Ramos (cell line): ENCODE results near the gene VRK1.
"Not testable (repeated sequence)": the region's sequence is repeated elsewhere in the genome, so short reads cannot be mapped to it uniquely, and the experiment has no call there.

Source experiments
- in situ Hi-C: fragments of 300-500 bp; cut with MboI; formaldehyde crosslinking; loops from one replicate; pipeline ENCODE4 v1.14.3; 2022; ENCODE audit warnings: low sequenced_read_pairs; ENCODE audit not compliant: unreplicated experiment

VRK1 gene

DNA sequence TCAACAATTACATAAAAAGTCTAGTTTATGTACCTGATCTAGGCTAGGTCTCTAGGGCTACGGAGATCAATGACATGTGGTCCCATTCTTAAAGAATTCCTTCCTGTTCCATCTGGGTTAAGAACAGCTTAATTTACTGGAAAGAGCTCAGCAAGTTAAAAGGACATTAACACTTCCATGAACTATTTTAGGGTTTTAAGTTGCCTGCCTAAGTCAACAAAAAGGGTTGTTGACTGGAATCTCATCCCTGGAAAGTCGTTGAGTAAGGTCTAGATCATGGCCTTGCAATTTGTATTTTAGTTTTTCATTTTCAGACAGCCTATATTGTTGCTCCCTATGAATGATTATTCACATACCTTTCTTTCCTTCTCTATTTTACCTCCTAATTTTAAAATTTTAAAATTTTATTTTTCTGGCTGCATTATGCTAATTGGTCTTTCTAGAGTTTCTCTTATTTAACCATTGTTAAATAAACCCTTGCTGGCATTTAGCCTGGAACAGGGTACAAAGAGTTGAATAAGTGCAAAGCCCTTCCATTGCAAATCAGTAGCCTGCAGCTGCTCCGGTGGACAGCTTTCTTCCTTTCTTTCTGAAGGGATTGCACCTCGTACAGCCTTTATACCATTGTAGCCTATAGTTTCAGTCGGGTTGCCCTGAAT lies 66.3 kb downstream of the VRK1 start:
- in situ Hi-C loops: no loop called here

DNA sequence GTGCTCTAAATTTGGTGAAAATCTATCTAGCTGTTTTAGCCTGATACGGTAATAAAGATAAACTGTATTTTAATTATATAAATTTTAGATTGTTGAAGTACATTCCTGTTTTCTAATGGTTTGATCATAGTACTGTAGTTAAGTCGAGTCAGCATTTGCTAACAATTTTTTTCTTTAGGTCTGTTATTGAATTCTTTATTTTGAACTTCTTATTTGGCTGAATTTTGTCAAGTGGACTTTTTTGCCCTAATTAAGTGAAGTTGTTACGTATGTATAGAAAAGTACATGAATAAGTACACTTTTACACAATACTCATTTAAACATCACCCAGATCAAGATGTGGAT lies 66.8 kb downstream of the VRK1 start:
- in situ Hi-C loops: no loop called here

DNA sequence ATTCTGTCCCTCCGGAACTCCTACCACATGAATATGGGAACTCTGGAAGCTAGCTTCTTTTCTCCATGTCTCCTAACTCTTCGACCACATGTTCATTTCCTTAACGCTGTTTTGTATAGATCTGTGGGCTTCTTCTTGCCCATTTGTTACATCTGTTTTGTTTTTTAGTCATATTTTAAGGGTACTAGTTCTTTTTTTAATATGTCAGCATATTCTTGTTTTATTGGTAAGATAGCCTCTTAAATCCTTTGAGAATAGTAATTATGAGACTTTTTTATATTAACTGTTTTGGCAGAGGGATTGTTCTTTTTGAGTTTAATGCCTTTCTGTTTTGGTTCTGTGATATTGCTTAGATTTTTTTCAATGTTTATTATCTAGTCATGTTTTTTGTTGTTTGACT lies 70.5 kb downstream of the VRK1 start:
- in situ Hi-C loops: no loop called here

- in situ Hi-C loops: no loop called here
Observed at GRCh38 chr14:96874127-96874526, 76.9 kb downstream of the VRK1 start.

GRCh38 chr14:96876747-96877146 lies 79.6 kb downstream of the VRK1 start:
- in situ Hi-C loops: no loop called here

DNA sequence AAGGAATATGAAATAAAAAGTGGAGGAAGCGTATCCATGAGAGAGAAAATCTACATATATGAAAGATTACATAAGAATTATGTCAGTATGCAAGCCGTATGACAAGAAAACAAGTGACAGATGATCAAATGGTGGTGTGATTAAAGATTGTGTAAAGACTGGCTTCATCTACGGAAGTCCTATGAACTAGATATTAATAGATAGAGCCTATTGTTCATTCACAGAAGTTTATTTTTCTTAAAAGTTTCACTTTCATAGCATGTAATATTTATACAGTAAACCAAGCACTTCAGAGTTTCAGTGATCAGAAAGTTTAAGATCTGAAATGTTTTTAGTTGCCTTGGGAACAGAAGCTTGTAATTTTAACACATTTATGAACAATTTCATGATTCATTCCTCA lies 84.5 kb downstream of the VRK1 start:
- in situ Hi-C loops: no loop called here

- in situ Hi-C loops: not testable (repeated sequence)
Observed at GRCh38 chr14:96883974-96884373, 86.8 kb downstream of the VRK1 start.

- in situ Hi-C loops: no loop called here
Observed at GRCh38 chr14:96888158-96888557, 91.0 kb downstream of the VRK1 start.

GRCh38 chr14:96888593-96888992 lies 91.4 kb downstream of the VRK1 start:
- in situ Hi-C loops: no loop called here

- in situ Hi-C loops: no loop called here
Observed at GRCh38 chr14:96889091-96889490, 91.9 kb downstream of the VRK1 start.

DNA sequence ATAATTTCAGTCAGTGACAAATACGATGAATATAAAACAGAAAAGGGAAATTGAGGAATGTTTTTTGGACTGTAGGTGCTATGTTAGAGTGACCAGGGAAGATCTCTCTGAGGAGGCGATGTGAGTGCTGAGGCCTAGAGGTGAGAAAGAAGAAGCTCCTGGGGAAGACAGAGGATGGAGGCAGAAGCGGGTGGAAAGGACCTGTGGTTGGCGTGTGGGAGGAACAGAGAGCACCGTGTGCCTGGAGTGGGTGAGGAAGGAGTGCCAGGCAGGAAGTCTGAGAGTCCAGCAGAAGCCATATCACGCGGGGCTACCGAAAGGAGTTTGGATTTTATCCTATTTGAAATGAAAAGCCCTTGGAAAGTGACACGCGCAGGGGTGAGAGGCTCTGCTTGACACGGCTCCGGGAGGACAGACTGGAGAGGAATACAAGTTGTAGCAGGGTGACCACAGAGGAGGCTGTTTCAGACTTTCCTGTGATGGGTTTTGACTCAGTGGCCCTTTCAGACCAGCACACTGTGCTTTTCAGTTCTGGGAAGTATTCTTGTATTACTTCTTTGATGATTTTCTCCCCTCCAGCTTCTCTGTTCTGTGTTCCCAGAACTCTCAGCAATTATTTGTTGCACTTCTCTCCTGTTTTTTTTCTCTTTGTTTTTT lies 96.9 kb downstream of the VRK1 start:
- in situ Hi-C loops: no loop called here

- in situ Hi-C loops: no loop called here
Observed at GRCh38 chr14:96894966-96895365, 97.8 kb downstream of the VRK1 start.

GRCh38 chr14:96895658-96896271 lies 98.6 kb downstream of the VRK1 start:
- in situ Hi-C loops: no loop called here

DNA sequence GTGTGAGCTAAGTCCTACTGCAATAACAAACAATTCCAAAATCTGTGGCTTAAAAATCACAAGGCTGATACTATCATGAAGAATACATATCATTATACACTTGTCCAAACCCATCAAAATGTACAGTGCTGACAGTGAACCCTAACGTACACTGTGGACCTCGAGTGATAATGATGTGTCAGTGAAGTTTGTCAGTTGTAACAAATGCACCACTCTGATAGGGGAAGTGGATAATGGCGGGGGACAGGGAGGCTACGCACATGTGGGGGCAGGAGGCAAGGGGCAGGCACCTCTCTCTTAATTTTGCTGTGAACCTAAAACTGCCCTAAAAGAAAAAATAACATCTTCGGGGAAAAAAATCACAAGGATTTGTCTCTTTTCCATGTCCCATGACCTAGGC lies 100.0 kb downstream of the VRK1 start:
- in situ Hi-C loops: no loop called here

DNA sequence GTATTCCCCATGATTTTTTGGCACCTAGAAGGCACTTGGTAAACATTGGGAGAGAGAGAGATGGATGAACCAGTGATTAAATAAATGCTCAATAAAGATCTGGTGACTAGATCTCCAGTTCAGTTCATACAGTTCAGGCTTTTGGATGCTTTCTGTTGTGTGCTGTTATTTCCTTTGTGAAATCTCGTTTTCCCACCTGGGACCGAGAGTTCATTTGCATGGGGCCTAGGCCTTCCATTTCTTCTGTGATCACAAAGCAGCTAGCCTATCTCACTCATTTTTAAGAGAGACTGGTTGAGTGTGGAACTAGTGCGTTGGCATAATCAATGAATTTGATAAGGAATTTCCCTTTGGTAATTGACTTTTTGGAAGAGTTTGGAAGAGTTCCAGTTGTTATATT lies 104.0 kb downstream of the VRK1 start:
- in situ Hi-C loops: no loop called here

DNA sequence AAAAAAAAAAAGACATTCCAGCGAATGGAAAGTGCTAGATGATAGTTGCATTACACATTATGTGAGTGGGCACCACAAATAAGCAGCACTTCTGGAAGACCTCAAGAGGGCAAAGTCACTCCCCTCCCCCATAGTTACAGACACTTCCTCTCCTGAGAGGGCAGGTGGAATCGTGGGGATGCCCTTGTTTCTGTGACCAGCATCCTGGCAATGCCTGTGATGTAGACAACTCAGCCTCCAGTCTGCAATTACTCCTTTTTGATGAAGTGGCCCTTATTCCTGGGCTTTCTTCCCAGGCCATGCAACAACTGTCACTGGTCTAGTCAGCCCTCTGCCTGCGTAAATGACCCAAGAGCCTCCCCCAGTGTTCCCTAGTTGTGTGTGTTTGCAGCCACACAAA lies 104.8 kb downstream of the VRK1 start:
- in situ Hi-C loops: no loop called here

DNA sequence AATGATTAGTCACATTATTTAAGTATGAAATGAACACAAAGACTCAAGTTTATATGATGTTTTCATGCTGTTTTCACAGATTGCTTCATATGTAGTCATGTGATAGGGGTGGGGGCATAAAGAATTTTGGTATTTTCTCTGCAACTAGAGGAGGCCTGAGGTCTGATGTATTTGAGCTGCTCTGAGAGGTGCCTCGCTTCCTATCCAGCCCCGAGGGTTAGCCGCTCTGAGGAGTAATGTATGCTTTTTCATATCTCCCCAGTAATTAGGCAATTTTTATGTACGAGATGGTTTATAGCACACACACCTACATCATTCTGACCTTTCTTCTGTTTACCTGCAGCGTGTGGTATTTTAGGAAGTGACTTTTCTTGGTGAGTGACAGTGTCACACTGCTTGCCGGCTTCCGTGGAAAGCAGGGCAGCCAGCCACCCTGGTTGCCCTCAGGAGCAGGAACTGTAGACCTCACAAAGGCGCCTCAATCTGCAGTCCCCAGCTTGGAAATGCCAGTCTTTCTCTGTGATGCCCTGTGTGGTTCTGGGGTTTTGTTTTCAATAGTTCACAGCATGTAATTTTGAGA lies 106.4 kb downstream of the VRK1 start:
- in situ Hi-C loops: no loop called here

GRCh38 chr14:96904201-96904600 lies 107.0 kb downstream of the VRK1 start:
- in situ Hi-C loops: no loop called here

DNA sequence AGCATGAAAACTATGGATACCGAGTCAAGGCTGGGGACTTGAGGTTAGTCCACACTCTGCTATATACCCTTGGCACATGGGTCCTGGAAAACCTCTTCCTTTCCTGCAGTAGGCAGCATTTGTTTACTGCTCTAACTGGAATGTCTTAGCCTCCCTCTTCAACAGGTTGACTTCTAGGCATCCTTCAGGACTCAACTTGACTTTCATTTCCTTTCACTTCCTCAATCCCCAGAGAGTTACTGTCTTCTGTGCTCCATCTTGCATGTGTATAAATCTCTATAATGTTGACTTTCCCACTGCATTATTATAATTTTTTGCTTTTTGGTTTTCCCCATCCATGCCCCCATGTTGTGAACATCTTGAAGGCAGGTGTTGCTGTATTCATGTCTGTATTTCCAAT lies 107.9 kb downstream of the VRK1 start:
- in situ Hi-C loops: no loop called here

- in situ Hi-C loops: no loop called here
Observed at GRCh38 chr14:96905825-96906224, 108.6 kb downstream of the VRK1 start.

- in situ Hi-C loops: no loop called here
Observed at GRCh38 chr14:96906434-96906833, 109.3 kb downstream of the VRK1 start.
